ENCODE measurements around the gene SLC25A46. TPM values are rescaled to one million over a fixed set of nuclear protein-coding genes. Genes with fewer than 3 reads are reported as not detected.

The SLC25A46 gene
- total and polyA plus RNA-seq, 2 experiments from 2014 or later: 14.1 to 33.1 TPM

DNA sequence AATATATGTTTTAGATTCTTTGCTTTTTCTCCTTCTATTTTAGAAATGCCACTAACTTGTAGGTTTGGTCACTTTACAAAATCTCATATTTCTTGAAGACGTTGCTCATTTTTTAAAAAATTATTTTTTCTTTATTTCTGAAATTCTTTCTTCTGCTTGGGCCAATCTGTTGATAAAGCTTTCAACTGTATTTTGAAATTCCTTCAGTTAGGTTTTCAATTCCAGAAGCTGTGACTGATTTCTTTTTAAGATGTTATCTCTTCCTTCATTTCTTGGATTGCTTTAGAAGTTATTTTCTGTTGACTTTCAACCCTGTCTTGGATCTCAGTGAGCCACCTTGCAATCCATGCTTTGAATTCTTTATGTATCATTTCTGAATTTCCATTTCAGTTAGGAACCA, 64.2 kb downstream of the SLC25A46 start (continued):
- TF ChIP-seq, protein P1, sequence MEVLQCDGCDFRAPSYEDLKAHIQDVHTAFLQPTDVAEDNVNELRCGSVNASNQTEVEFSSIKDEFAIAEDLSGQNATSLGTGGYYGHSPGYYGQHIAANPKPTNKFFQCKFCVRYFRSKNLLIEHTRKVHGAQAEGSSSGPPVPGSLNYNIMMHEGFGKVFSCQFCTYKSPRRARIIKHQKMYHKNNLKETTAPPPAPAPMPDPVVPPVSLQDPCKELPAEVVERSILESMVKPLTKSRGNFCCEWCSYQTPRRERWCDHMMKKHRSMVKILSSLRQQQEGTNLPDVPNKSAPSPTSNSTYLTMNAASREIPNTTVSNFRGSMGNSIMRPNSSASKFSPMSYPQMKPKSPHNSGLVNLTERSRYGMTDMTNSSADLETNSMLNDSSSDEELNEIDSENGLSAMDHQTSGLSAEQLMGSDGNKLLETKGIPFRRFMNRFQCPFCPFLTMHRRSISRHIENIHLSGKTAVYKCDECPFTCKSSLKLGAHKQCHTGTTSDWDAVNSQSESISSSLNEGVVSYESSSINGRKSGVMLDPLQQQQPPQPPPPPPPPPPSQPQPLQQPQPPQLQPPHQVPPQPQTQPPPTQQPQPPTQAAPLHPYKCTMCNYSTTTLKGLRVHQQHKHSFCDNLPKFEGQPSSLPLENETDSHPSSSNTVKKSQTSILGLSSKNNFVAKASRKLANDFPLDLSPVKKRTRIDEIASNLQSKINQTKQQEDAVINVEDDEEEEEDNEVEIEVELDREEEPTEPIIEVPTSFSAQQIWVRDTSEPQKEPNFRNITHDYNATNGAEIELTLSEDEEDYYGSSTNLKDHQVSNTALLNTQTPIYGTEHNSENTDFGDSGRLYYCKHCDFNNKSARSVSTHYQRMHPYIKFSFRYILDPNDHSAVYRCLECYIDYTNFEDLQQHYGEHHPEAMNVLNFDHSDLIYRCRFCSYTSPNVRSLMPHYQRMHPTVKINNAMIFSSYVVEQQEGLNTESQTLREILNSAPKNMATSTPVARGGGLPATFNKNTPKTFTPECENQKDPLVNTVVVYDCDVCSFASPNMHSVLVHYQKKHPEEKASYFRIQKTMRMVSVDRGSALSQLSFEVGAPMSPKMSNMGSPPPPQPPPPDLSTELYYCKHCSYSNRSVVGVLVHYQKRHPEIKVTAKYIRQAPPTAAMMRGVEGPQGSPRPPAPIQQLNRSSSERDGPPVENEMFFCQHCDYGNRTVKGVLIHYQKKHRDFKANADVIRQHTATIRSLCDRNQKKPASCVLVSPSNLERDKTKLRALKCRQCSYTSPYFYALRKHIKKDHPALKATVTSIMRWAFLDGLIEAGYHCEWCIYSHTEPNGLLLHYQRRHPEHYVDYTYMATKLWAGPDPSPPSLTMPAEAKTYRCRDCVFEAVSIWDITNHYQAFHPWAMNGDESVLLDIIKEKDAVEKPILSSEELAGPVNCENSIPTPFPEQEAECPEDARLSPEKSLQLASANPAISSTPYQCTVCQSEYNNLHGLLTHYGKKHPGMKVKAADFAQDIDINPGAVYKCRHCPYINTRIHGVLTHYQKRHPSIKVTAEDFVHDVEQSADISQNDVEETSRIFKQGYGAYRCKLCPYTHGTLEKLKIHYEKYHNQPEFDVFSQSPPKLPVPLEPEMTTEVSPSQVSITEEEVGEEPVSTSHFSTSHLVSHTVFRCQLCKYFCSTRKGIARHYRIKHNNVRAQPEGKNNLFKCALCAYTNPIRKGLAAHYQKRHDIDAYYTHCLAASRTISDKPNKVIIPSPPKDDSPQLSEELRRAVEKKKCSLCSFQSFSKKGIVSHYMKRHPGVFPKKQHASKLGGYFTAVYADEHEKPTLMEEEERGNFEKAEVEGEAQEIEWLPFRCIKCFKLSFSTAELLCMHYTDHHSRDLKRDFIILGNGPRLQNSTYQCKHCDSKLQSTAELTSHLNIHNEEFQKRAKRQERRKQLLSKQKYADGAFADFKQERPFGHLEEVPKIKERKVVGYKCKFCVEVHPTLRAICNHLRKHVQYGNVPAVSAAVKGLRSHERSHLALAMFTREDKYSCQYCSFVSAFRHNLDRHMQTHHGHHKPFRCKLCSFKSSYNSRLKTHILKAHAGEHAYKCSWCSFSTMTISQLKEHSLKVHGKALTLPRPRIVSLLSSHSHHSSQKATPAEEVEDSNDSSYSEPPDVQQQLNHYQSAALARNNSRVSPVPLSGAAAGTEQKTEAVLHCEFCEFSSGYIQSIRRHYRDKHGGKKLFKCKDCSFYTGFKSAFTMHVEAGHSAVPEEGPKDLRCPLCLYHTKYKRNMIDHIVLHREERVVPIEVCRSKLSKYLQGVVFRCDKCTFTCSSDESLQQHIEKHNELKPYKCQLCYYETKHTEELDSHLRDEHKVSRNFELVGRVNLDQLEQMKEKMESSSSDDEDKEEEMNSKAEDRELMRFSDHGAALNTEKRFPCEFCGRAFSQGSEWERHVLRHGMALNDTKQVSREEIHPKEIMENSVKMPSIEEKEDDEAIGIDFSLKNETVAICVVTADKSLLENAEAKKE (CRISPR knock-in tag; IDR thresholded peaks at IDR 0.05): no peak

DNA sequence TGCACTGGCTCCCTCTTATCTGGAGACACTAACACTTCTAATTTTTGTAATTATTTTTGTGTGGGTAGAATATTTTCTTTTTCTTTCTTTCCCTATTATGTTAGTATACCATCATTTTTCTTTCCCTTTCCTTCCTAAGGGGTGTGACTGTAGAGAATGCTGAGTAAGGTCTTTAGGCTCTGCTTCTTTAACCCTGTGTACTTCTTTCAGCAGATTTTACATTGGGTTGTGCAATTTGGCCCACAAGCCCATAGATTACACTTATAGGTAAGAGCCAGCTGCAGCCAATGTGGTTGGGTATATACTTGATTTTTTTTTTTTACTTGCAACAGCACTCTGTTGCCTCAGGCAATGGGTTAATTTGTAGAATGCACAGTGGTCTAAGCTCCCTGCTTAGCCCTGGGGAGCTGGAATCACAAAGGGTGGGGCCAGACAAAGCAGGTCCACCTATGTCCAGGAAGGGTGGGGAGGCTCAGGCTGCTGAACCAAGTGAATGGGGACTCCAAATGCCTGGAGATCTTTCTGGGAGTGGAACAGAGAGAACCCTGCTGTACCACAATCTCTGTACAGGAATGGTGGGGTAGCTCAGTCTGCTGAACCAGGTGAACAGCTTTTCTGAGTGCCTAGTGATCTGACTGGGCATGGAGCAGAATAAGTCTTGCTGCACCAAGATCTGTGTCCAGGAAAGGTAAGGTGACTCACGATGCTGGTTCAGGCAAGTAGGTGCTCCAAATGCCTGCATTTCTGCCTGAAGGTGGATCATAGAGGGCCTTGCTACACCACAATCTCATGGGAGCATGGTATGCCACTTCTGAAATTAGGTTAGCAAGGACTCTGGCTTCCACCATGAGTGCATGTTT, 64.9 kb downstream of the SLC25A46 start:
- H2AFZ ChIP-seq: no peak overlapping the region

More for the DNA sequence above, 64.9 kb downstream of the SLC25A46 start:
- Histone ChIP-seq H4K20me1 (replicated peaks; ENCODE audit: insufficient read depth) (no peaks in the 10 kb centered on the region), H3K27me3 (ENCODE audit: insufficient read depth) (no peaks in the 10 kb centered on the region), H3K79me2 (replicated peaks; ENCODE audit: insufficient read depth) (no peaks in the 10 kb centered on the region), H3K4me1 (ENCODE audit: insufficient read depth) (no peaks in the 10 kb centered on the region), H3K27ac (ENCODE audit: low read depth) (no peak overlapping the region), H3K4me3 (no peak overlapping the region), H3K4me2 (no peak overlapping the region), H3K9me2 (ENCODE audit: insufficient read depth) (0 out of 2 replicates have a peak, but pooled peaks cover 5% of the 10 kb centered on the region), H3K36me3 (ENCODE audit: insufficient read depth) (no peaks in the 10 kb centered on the region), H3F3A (replicated peaks; ENCODE audit: low read depth) (no peaks in the 10 kb centered on the region)
- H3K36me3 Mint-ChIP-seq (ENCODE audit: low read depth): no peaks in the 10 kb centered on the region
- H3K27ac Mint-ChIP-seq: no peak overlapping the region
- H3K27me3 Mint-ChIP-seq (ENCODE audit: insufficient read depth, low read depth, poor library complexity): peaks cover 4% of the 10 kb centered on the region
- ATAC-seq (no peak), DNase-seq (ENCODE audit: low spot score) (no peak)
- no peaks in the 10 kb centered on the region for H3K4me1 Mint-ChIP-seq
- TF ChIP-seq EZH2phosphoT487 (IDR thresholded peaks at IDR 0.05; ENCODE audit: unreplicated experiment): no peak
- no peak for TF ChIP-seq EZH2 (IDR thresholded peaks at IDR 0.05; ENCODE audit: low read depth, unreplicated experiment)
- TF ChIP-seq, protein P2, sequence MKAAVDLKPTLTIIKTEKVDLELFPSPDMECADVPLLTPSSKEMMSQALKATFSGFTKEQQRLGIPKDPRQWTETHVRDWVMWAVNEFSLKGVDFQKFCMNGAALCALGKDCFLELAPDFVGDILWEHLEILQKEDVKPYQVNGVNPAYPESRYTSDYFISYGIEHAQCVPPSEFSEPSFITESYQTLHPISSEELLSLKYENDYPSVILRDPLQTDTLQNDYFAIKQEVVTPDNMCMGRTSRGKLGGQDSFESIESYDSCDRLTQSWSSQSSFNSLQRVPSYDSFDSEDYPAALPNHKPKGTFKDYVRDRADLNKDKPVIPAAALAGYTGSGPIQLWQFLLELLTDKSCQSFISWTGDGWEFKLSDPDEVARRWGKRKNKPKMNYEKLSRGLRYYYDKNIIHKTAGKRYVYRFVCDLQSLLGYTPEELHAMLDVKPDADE (IDR thresholded peaks at IDR 0.05): no peak
- TF ChIP-seq STAT1 (IDR thresholded peaks at IDR 0.05; ENCODE audit: unreplicated experiment): no peak
- H3K9me3 Mint-ChIP-seq: peaks cover 6% of the 10 kb centered on the region; the same call in 2 of the 3 replicates
- no peak overlapping the region for H3K4me3 Mint-ChIP-seq
